ENCODE results near the gene CABP7. TPM values are rescaled to one million over a fixed set of nuclear protein-coding genes. Genes with fewer than 3 reads are reported as not detected.

Gene CABP7
- total RNA-seq, 1 experiment from 2014 or later: not detected

GRCh38 chr22:29731058-29731850 lies 11.5 kb downstream of the CABP7 start:
- ATAC-seq: no peak
- RAD21 ChIA-PET (ENCODE audit: low non-redundant PET in 1 of 2, low total read pairs in 2 of 2, uncharacterized antibody in 2 of 2, unreplicated experiment in 2 of 2): no interaction called here
- Histone ChIP-seq H3K4me3 (replicated peaks in 1 of 2; ENCODE audit: low read depth in 1 of 2, low read length in 2 of 2) (no peak overlapping the region), H3K4me2 (ENCODE audit: low read length) (no peak overlapping the region), H3K36me3 (ENCODE audit: control insufficient read depth in 1 of 2, insufficient read depth in 2 of 2, low read length in 2 of 2) (no peaks in the 10 kb centered on the region), H4K20me1 (ENCODE audit: insufficient read depth) (no peaks in the 10 kb centered on the region), H3K9me3 (ENCODE audit: control insufficient read depth in 1 of 2, insufficient read depth in 1 of 2, low read depth in 1 of 2, low read length in 2 of 2) (no peaks in the 10 kb centered on the region), H3K27ac (ENCODE audit: low read depth, low read length) (no peak overlapping the region), H3K9ac (ENCODE audit: low read length) (no peak overlapping the region), H3K27me3 (ENCODE audit: insufficient read depth, low read length) (no peaks in the 10 kb centered on the region), H3K4me1 (ENCODE audit: control insufficient read depth in 1 of 2, insufficient read depth in 2 of 2, low read length in 2 of 2) (peaks cover 0 to 6% of the 10 kb centered on the region in 2 experiments; a peak in 2 of 4 replicates), H2AFZ (ENCODE audit: low read depth, low read length, poor library complexity, severe bottlenecking) (no peak overlapping the region), H3K79me2 (ENCODE audit: insufficient read depth, low read length) (no peaks in the 10 kb centered on the region), H3K9me2 (ENCODE audit: insufficient read depth) (no peaks in the 10 kb centered on the region)
- no peak for DNase-seq (ENCODE audit: low read depth, low spot score)
- no TSS peak for BruUV-seq (replicated peaks)
- CTCF ChIA-PET: no interaction called here
- POLR2A ChIA-PET: no interaction called here
- intact Hi-C loops (cut with micrococcal nuclease): no loop called here
- TF ChIP-seq ATF3 (IDR thresholded peaks at IDR 0.05) (no peak), CBX3 (IDR thresholded peaks at IDR 0.05; ENCODE audit: low read depth) (no peak), TCF7L2 (IDR thresholded peaks at IDR 0.05; ENCODE audit: borderline replicate concordance, extremely low read depth, insufficient read depth, insufficient read length) (no peak), ZFX (IDR thresholded peaks at IDR 0.05) (no peak), SP1 (IDR thresholded peaks at IDR 0.05; ENCODE audit: low read depth) (no peak), POLR2A (IDR thresholded peaks at IDR 0.05; ENCODE audit: borderline replicate concordance, extremely low read depth, insufficient read depth, insufficient read length) (no peak), ELF1 (IDR thresholded peaks at IDR 0.05; ENCODE audit: borderline replicate concordance, low read depth) (no peak), FOSL1 (IDR thresholded peaks at IDR 0.05; ENCODE audit: low read depth) (no peak)
- TF ChIP-seq, protein P1, sequence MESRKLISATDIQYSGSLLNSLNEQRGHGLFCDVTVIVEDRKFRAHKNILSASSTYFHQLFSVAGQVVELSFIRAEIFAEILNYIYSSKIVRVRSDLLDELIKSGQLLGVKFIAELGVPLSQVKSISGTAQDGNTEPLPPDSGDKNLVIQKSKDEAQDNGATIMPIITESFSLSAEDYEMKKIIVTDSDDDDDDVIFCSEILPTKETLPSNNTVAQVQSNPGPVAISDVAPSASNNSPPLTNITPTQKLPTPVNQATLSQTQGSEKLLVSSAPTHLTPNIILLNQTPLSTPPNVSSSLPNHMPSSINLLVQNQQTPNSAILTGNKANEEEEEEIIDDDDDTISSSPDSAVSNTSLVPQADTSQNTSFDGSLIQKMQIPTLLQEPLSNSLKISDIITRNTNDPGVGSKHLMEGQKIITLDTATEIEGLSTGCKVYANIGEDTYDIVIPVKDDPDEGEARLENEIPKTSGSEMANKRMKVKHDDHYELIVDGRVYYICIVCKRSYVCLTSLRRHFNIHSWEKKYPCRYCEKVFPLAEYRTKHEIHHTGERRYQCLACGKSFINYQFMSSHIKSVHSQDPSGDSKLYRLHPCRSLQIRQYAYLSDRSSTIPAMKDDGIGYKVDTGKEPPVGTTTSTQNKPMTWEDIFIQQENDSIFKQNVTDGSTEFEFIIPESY (IDR thresholded peaks at IDR 0.05; ENCODE audit: extremely low read depth, insufficient replicate concordance, low read length): no peak
